Neural progenitor cell (in vitro differentiated cells): ENCODE measurements around the gene ZNF280A. TPM values are rescaled to one million over a fixed set of nuclear protein-coding genes. Genes with fewer than 3 reads are reported as not detected.

Experiments used
- DNase-seq: peaks from one replicate; pipeline ENCODE4 v3.0.0-alpha.2; 2016; ENCODE audit warnings: low spot score
- H2AFZ ChIP-seq: fragments of 200-600 bp; sonication (generic); replicated peaks from 2 replicates; pipeline ENCODE4 v1.6.1; 2016; ENCODE audit warnings: antibody characterized with exemption
- H3F3A ChIP-seq: fragments of 200-600 bp; sonication (generic); 2 replicates; pipeline ENCODE4 v1.6.1; 2016; ENCODE audit warnings: antibody characterized with exemption, low read depth
- H3K27ac ChIP-seq: fragments of 200-600 bp; sonication (generic); 2 replicates; pipeline ENCODE4 v1.5.1; 2016; ENCODE audit warnings: mild to moderate bottlenecking
- H3K27me3 ChIP-seq: fragments of 200-600 bp; sonication (generic); 2 replicates; pipeline ENCODE4 v1.6.1; 2016; ENCODE audit warnings: mild to moderate bottlenecking, moderate library complexity
- H3K36me3 ChIP-seq: fragments of 200-600 bp; sonication (generic); 2 replicates; pipeline ENCODE4 v1.5.1; 2016
- H3K4me1 ChIP-seq: fragments of 200-600 bp; sonication (generic); 2 replicates; pipeline ENCODE4 v1.6.1; 2016; ENCODE audit warnings: mixed run types
- H3K4me2 ChIP-seq: fragments of 200-600 bp; sonication (generic); 2 replicates; pipeline ENCODE4 v1.6.1; 2016
- H3K4me3 ChIP-seq: fragments of 200-600 bp; sonication (generic); 2 replicates; pipeline ENCODE4 v1.5.1; 2016
- H3K79me2 ChIP-seq: fragments of 200-600 bp; sonication (generic); 2 replicates; pipeline ENCODE4 v1.6.1; 2016; ENCODE audit warnings: low read depth
- H3K9ac ChIP-seq: fragments of 200-600 bp; sonication (generic); 2 replicates; pipeline ENCODE4 v1.6.1; 2016
- H3K9me3 ChIP-seq: fragments of 200-600 bp; sonication (generic); 2 replicates; pipeline ENCODE4 v1.5.1; 2016; ENCODE audit warnings: low read depth
- H4K20me1 ChIP-seq: fragments of 200-600 bp; sonication (generic); 2 replicates; pipeline ENCODE4 v1.6.1; 2016; ENCODE audit warnings: low read depth
- H3K27ac Mint-ChIP-seq: 3 replicates; pipeline ENCODE4 v1.8.0; 2021; ENCODE audit warnings: mixed read lengths
- H3K27me3 Mint-ChIP-seq: 2 replicates; pipeline ENCODE4 v1.8.0; 2022; ENCODE audit warnings: low read depth, mild to moderate bottlenecking, inconsistent platforms, moderate library complexity, mixed read lengths; ENCODE audit not compliant: insufficient read depth
- H3K36me3 Mint-ChIP-seq: 3 replicates; pipeline ENCODE4 v1.8.0; 2021; ENCODE audit warnings: mixed read lengths
- H3K4me1 Mint-ChIP-seq: 3 replicates; pipeline ENCODE4 v1.8.0; 2021; ENCODE audit warnings: mixed read lengths
- H3K4me3 Mint-ChIP-seq: 3 replicates; pipeline ENCODE4 v1.8.0; 2021; ENCODE audit warnings: mild to moderate bottlenecking, moderate library complexity, mixed read lengths
- H3K9me3 Mint-ChIP-seq: 3 replicates; pipeline ENCODE4 v1.8.0; 2020; ENCODE audit warnings: mixed read lengths
- EZH2 ChIP-seq: fragments of 200-600 bp; sonication (generic); IDR thresholded peaks from 2 replicates; pipeline ENCODE4 v1.6.1; 2017; ENCODE audit warnings: antibody characterized with exemption, mild to moderate bottlenecking, moderate library complexity
- EZH2phosphoT487 ChIP-seq: fragments of 200-600 bp; sonication (generic); IDR thresholded peaks from 2 replicates; pipeline ENCODE4 v1.6.1; 2017; ENCODE audit warnings: antibody characterized with exemption
- total RNA-seq: library from RNA; depleted of rRNA; stranded (reverse); fragments of >200 nt; gene quantifications from 2 replicates; pipeline ENCODE4 v1.2.3, GENCODE V29; 2015; ENCODE audit warnings: low replicate concordance
- TF ChIP-seq, protein P1 (sequence below): fragments of 200-600 bp; sonication (generic); IDR thresholded peaks from 2 replicates; pipeline ENCODE4 v1.5.1; 2017; ENCODE audit warnings: antibody characterized with exemption, mild to moderate bottlenecking

Gene ZNF280A
- total RNA-seq, 1 donor from 2014 or later, result 3.7 TPM

- peaks cover 5% of the 10 kb centered on the region for H3K9me3 Mint-ChIP-seq
- Histone ChIP-seq H3K4me3 (peak within 1 kb of the TSS; percentile 94), H3K36me3 (peaks cover 10% of the 10 kb centered on the region), H3K9ac (peak within 1 kb of the TSS; percentile 74), H3K79me2 (peaks cover 36% of the 10 kb centered on the region), H3F3A (no peaks in the 10 kb centered on the region), H3K9me3 (no peaks in the 10 kb centered on the region), H2AFZ (peak within 1 kb of the TSS; percentile 90), H3K27ac (no peak within 1 kb of the TSS), H3K4me2 (peak within 1 kb of the TSS; percentile 85), H3K4me1 (peaks cover 9% of the 10 kb centered on the region), H4K20me1 (peaks cover 20% of the 10 kb centered on the region), H3K27me3 (peaks cover 32% of the 10 kb centered on the region)
- peak within 1 kb of the TSS; percentile 97 for H3K4me3 Mint-ChIP-seq
- TF ChIP-seq EZH2 (no peak), EZH2phosphoT487 (peak; percentile 40)
- TF ChIP-seq, protein P1, sequence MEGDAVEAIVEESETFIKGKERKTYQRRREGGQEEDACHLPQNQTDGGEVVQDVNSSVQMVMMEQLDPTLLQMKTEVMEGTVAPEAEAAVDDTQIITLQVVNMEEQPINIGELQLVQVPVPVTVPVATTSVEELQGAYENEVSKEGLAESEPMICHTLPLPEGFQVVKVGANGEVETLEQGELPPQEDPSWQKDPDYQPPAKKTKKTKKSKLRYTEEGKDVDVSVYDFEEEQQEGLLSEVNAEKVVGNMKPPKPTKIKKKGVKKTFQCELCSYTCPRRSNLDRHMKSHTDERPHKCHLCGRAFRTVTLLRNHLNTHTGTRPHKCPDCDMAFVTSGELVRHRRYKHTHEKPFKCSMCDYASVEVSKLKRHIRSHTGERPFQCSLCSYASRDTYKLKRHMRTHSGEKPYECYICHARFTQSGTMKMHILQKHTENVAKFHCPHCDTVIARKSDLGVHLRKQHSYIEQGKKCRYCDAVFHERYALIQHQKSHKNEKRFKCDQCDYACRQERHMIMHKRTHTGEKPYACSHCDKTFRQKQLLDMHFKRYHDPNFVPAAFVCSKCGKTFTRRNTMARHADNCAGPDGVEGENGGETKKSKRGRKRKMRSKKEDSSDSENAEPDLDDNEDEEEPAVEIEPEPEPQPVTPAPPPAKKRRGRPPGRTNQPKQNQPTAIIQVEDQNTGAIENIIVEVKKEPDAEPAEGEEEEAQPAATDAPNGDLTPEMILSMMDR, result peak; percentile 81
- H3K27ac Mint-ChIP-seq, result peak within 1 kb of the TSS; percentile 93
- peaks cover 31% of the 10 kb centered on the region for H3K36me3 Mint-ChIP-seq
- peaks cover 12% of the 10 kb centered on the region for H3K4me1 Mint-ChIP-seq
- peak; percentile 94 for DNase-seq
- peaks cover 5% of the 10 kb centered on the region for H3K27me3 Mint-ChIP-seq
These were observed 11.5 kb downstream of the ZNF280A start, which contains the start of gene ZNF280B for GRCh38 chr22:22508274-22509176. Gene ZNF280B (minus strand): TSS chr22:22508742. CDS start chr22:22489398, 19,344 bp downstream.

- Histone ChIP-seq H4K20me1 (peaks cover 23% of the 10 kb centered on the region), H3K4me2 (peak overlapping the region; percentile 85), H3K27me3 (peaks cover 25% of the 10 kb centered on the region), H3K27ac (no peak overlapping the region), H3K4me1 (peaks cover 9% of the 10 kb centered on the region), H3F3A (no peaks in the 10 kb centered on the region), H3K9me3 (no peaks in the 10 kb centered on the region), H3K4me3 (peak overlapping the region; percentile 94), H2AFZ (peak overlapping the region; percentile 90), H3K79me2 (peaks cover 36% of the 10 kb centered on the region), H3K36me3 (peaks cover 11% of the 10 kb centered on the region), H3K9ac (peak overlapping the region; percentile 74)
- Mint-ChIP-seq H3K4me3 (peak overlapping the region; percentile 97), H3K27me3 (peaks cover 5% of the 10 kb centered on the region), H3K27ac (peak overlapping the region; percentile 93), H3K4me1 (peaks cover 12% of the 10 kb centered on the region), H3K36me3 (peaks cover 37% of the 10 kb centered on the region), H3K9me3 (peaks cover 5% of the 10 kb centered on the region)
- TF ChIP-seq EZH2 (no peak), EZH2phosphoT487 (no peak)
- TF ChIP-seq, protein P1, result no peak
- peak; percentile 45 for DNase-seq
These were observed 12.3 kb downstream of the ZNF280A start for GRCh38 chr22:22507743-22508273.

GRCh38 chr22:22506736-22507135, 13.3 kb downstream of the ZNF280A start:
- H3K9ac ChIP-seq, result no peak overlapping the region
- H3K4me1 ChIP-seq, result peaks cover 9% of the 10 kb centered on the region
- no peak overlapping the region for H3K27ac ChIP-seq
- H3K4me3 ChIP-seq, result no peak overlapping the region
- peak overlapping the region; percentile 97 for H3K4me3 Mint-ChIP-seq
- H3K4me2 ChIP-seq, result no peak overlapping the region
- no peaks in the 10 kb centered on the region for H3K9me3 ChIP-seq
- peaks cover 38% of the 10 kb centered on the region for H3K79me2 ChIP-seq
- no peak for TF ChIP-seq EZH2phosphoT487
- DNase-seq, result no peak
- H3K27me3 ChIP-seq, result peaks cover 14% of the 10 kb centered on the region
- no peaks in the 10 kb centered on the region for H3K27me3 Mint-ChIP-seq
- no peak overlapping the region for H2AFZ ChIP-seq
- H3K4me1 Mint-ChIP-seq, result peaks cover 12% of the 10 kb centered on the region
- peaks cover 29% of the 10 kb centered on the region for H4K20me1 ChIP-seq
- no peak overlapping the region for H3K27ac Mint-ChIP-seq
- peaks cover 5% of the 10 kb centered on the region for H3K9me3 Mint-ChIP-seq
- peaks cover 11% of the 10 kb centered on the region for H3K36me3 ChIP-seq
- H3F3A ChIP-seq, result no peaks in the 10 kb centered on the region
- H3K36me3 Mint-ChIP-seq, result peaks cover 44% of the 10 kb centered on the region
